Measurements from ENCODE around the gene STXBP3. TPM values are rescaled to one million over a fixed set of nuclear protein-coding genes. Genes with fewer than 3 reads are reported as not detected.

STXBP3 gene
- polyA plus RNA-seq, 1 experiment: 44.0 TPM

DNA sequence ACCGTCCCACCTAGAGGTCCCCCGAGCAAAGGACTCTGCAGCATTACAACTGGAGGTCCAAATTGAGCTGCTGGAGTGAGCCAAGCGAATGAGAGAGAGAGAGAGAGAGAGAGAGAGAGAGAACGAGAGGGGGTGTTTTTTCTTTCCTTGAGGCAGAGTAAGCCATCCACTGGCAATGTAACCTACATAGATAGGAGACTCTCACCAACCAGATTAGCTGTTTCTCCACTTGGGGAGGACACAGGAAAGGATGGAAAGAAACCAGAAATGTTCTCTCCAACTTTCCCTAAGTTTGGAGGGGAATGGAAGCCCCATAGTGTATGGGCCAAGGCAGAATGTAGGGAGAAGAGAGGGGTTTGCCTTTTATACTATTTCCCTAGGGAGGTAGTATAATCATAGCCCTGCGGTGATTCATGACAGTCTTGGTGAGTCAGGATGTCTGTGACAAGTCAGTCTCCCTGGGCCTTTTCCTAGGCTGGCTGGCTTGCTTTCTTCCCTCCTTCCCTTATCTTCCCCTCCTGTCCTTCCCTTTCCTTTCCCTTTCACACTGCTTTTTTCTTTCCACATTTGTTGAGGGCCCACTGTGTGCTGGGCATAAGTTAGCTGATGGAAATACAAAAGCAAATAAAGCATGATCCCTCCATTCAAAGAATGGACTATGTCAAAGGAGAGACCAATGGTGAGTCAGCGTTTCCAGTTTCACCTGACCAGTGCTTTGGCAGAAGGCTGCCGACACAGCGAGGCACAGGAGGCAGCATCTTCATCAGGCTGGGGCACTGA is 26.6 kb upstream of the STXBP3 start:
- DNase-seq (ENCODE audit: low read depth, low spot score): peak; percentile 34
- H3K4me3 ChIP-seq (ENCODE audit: low read depth, low read length): no peak overlapping the region
- H3K27me3 ChIP-seq (ENCODE audit: control insufficient read depth, insufficient read depth, low read length): no peaks in the 10 kb centered on the region
- CTCF ChIA-PET: interaction anchor here (0.6 kb wide), 1 partner anchor 159 kb away, joined by 5 read pairs; no protein-coding TSS in a partner anchor
- TF ChIP-seq, protein P1, sequence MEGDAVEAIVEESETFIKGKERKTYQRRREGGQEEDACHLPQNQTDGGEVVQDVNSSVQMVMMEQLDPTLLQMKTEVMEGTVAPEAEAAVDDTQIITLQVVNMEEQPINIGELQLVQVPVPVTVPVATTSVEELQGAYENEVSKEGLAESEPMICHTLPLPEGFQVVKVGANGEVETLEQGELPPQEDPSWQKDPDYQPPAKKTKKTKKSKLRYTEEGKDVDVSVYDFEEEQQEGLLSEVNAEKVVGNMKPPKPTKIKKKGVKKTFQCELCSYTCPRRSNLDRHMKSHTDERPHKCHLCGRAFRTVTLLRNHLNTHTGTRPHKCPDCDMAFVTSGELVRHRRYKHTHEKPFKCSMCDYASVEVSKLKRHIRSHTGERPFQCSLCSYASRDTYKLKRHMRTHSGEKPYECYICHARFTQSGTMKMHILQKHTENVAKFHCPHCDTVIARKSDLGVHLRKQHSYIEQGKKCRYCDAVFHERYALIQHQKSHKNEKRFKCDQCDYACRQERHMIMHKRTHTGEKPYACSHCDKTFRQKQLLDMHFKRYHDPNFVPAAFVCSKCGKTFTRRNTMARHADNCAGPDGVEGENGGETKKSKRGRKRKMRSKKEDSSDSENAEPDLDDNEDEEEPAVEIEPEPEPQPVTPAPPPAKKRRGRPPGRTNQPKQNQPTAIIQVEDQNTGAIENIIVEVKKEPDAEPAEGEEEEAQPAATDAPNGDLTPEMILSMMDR (IDR thresholded peaks at IDR 0.05; ENCODE audit: low read depth, low read length): no peak
- POLR2A ChIA-PET: interaction anchor here (0.6 kb wide), 1 partner anchor 28 kb away, joined by 4 read pairs; the partner anchor contains the start of gene PRPF38B
- peak overlapping the region; percentile 84 for H3K27ac ChIP-seq (ENCODE audit: low read depth, low read length)
- no peaks in the 10 kb centered on the region for H3K9me3 ChIP-seq (ENCODE audit: control insufficient read depth, insufficient read depth, low read length)

DNA sequence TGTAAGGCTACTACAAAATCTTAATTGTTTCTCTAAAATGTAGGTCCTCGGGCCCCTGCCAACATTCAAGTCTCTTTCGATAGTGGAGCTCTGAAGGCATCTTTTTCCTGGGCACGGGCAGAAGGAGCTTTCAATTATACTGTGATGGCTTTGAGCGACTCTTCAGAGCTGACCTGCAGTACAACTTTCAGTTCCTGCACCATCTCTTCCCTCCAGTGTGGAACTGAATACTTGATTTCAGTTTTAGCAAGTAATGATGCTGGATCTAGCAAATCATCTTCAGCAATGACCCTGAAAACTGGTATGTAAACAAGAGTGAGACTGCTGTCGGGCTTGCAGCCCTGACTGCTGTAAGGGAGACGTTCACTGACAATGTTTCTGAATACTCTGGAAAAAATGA is 24.2 kb upstream of the STXBP3 start:
- TF ChIP-seq, protein P1 (IDR thresholded peaks at IDR 0.05; ENCODE audit: low read depth, low read length): no peak
- Histone ChIP-seq H3K27ac (ENCODE audit: low read depth, low read length) (no peak overlapping the region), H3K27me3 (ENCODE audit: control insufficient read depth, insufficient read depth, low read length) (no peaks in the 10 kb centered on the region), H3K9me3 (ENCODE audit: control insufficient read depth, insufficient read depth, low read length) (no peaks in the 10 kb centered on the region), H3K4me3 (ENCODE audit: low read depth, low read length) (peak overlapping the region; percentile 2; the same call in 1 of the 2 replicates)
- ChIA-PET POLR2A (interaction anchor here (1.7 kb wide), 1 partner anchor 30 kb away, joined by 10 read pairs; the partner anchor contains the start of gene PRPF38B), CTCF (interaction anchor here (0.6 kb wide), 1 partner anchor 162 kb away, joined by 3 read pairs; the partner anchor contains the start of gene EEIG2)
- DNase-seq (ENCODE audit: low read depth, low spot score): no peak

DNA sequence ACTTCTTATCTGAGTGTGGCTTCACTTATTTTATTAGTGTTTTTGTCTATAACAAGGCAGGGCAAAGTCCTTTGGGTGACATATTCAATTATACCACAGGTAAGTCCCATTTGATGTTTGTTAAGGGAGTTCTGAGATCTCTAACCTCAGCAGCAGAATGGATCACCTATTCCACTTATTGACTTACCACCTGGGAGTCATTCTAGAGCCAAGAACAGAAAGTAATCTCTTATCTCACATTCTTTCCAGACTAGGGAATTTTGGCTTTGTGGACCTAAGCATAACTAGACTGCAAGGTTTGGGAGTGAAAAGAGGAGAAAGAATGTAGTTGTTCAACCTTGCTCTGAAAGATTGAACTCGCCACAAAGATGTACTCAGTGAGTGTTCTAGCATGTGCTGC is 20.6 kb upstream of the STXBP3 start:
- CTCF ChIA-PET: no interaction called here

DNA sequence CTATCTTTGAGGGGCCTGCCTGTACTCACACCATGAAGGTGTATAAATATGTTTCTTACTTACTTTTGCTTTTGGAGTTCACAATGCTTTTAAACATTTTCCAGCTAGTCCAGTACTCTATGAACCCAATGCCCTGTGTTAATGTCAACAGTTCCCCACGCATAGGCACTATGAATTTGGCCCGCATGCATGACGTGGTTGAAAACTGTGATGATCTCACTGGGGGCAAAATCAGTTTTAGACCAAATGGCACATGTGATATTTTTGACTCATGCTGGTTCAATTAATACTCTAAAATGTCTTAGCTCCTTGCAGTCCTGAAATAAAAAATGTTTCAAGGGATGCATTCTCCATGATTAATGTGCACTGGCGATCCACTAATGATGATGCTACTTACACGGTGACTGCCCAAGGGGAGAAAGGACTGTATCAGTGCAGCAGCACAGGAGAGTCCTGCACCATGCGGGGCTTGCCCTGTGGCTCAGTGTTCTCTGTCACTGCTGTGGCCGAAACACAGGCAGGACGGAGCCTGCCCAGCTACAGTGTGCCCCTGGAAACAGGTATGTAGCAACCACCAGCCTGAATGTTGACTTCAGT is 18.0 kb upstream of the STXBP3 start:
- ChIA-PET POLR2A (interaction anchor here (0.6 kb wide), 1 partner anchor 557 kb away, joined by 7 read pairs; no protein-coding TSS in a partner anchor), CTCF (no interaction called here)
- Histone ChIP-seq H3K27me3 (ENCODE audit: control insufficient read depth, insufficient read depth, low read length) (no peaks in the 10 kb centered on the region), H3K9me3 (ENCODE audit: control insufficient read depth, insufficient read depth, low read length) (no peaks in the 10 kb centered on the region), H3K27ac (ENCODE audit: low read depth, low read length) (no peak overlapping the region), H3K4me3 (ENCODE audit: low read depth, low read length) (no peak overlapping the region)
- DNase-seq (ENCODE audit: low read depth, low spot score): no peak
- TF ChIP-seq, protein P1 (IDR thresholded peaks at IDR 0.05; ENCODE audit: low read depth, low read length): no peak

More for the DNA sequence above, 20.6 kb upstream of the STXBP3 start:
- no peak for DNase-seq (ENCODE audit: low read depth, low spot score)
- Histone ChIP-seq H3K27me3 (ENCODE audit: control insufficient read depth, insufficient read depth, low read length) (no peaks in the 10 kb centered on the region), H3K4me3 (ENCODE audit: low read depth, low read length) (no peak overlapping the region), H3K27ac (ENCODE audit: low read depth, low read length) (no peak overlapping the region), H3K9me3 (ENCODE audit: control insufficient read depth, insufficient read depth, low read length) (no peaks in the 10 kb centered on the region)
- TF ChIP-seq, protein P1 (IDR thresholded peaks at IDR 0.05; ENCODE audit: low read depth, low read length): no peak
- POLR2A ChIA-PET: no interaction called here

DNA sequence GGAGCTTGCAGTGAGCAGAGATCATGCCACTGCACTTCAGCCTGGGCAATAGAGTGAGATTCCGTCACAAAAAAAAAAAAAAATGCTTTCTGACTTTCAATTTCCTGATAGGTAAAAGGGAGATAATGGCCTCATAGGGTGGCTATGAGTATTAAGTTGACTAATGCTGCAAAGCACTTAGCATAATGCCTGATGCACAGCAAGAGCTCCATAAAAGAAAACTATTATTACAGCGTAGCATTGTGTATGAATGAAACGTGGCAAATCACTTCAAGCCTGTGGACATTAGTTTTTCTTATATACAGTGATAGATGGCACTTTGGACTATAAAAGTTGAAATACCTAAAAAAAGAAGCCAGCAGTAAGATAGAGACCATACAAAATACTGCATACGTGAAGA is 17.0 kb upstream of the STXBP3 start:
- CTCF ChIA-PET: interaction anchor here (1.0 to 1.1 kb wide), 2 partner anchors 15 to 16 kb away, joined by 3 to 7 read pairs; no protein-coding TSS in a partner anchor
- no peaks in the 10 kb centered on the region for H3K27me3 ChIP-seq (ENCODE audit: control insufficient read depth, insufficient read depth, low read length)
- H3K9me3 ChIP-seq (ENCODE audit: control insufficient read depth, insufficient read depth, low read length): no peaks in the 10 kb centered on the region
- no peak for DNase-seq (ENCODE audit: low read depth, low spot score)
- TF ChIP-seq, protein P1 (IDR thresholded peaks at IDR 0.05; ENCODE audit: low read depth, low read length): no peak
- no peak overlapping the region for H3K27ac ChIP-seq (ENCODE audit: low read depth, low read length)
- H3K4me3 ChIP-seq (ENCODE audit: low read depth, low read length): no peak overlapping the region
- POLR2A ChIA-PET: no interaction called here
